H9 (cell line): ENCODE data around the gene PPM1N. TPM values are rescaled to one million over a fixed set of nuclear protein-coding genes. Genes with fewer than 3 reads are reported as not detected.

ENCODE experiments used
- DNase-seq: peaks from one replicate; pipeline ENCODE4 v3.0.0-alpha.2; 2017
- H2AFZ ChIP-seq: one replicate; pipeline ENCODE4 v1.6.1; 2013; ENCODE audit warnings: mild to moderate bottlenecking, low read length, control low read depth, moderate library complexity
- H2AK5ac ChIP-seq: 2 replicates; pipeline ENCODE4 v1.6.1; 2013; ENCODE audit warnings: low read length, control low read depth, mixed read lengths; ENCODE audit not compliant: insufficient read length
- H2BK120ac ChIP-seq: one replicate; pipeline ENCODE4 v1.6.1; 2013; ENCODE audit warnings: low read depth, mild to moderate bottlenecking, low read length, control low read depth, inconsistent platforms; ENCODE audit not compliant: poor library complexity, severe bottlenecking
- H2BK12ac ChIP-seq: 2 replicates; pipeline ENCODE4 v1.6.1; 2013; ENCODE audit warnings: low read length, control low read depth, mixed read lengths, low read depth; ENCODE audit not compliant: insufficient read length
- H2BK15ac ChIP-seq: 2 replicates; pipeline ENCODE4 v1.6.1; 2013; ENCODE audit warnings: low read depth, low read length, control low read depth
- H2BK20ac ChIP-seq: one replicate; pipeline ENCODE4 v1.6.1; 2013; ENCODE audit warnings: low read depth, mild to moderate bottlenecking, low read length, control low read depth, inconsistent platforms; ENCODE audit not compliant: poor library complexity, severe bottlenecking
- H2BK5ac ChIP-seq: 2 replicates; pipeline ENCODE4 v1.6.1; 2013; ENCODE audit warnings: low read length, control low read depth, mixed read lengths; ENCODE audit not compliant: insufficient read length
- H3K14ac ChIP-seq: 2 replicates; pipeline ENCODE4 v1.6.1; 2013; ENCODE audit warnings: low read length, control low read depth; ENCODE audit not compliant: insufficient read depth
- H3K18ac ChIP-seq: 2 replicates; pipeline ENCODE4 v1.6.1; 2013; ENCODE audit warnings: low read depth, mild to moderate bottlenecking, mixed read lengths, low read length, control low read depth; ENCODE audit not compliant: insufficient read length
- H3K23ac ChIP-seq: 2 replicates; pipeline ENCODE4 v1.6.1; 2013; ENCODE audit warnings: low read length, control low read depth, mixed read lengths, low read depth; ENCODE audit not compliant: insufficient read length
- H3K23me2 ChIP-seq: 2 replicates; pipeline ENCODE4 v1.6.1; 2013; ENCODE audit warnings: low read depth, mild to moderate bottlenecking, mixed read lengths, low read length, control low read depth; ENCODE audit not compliant: insufficient read length, poor library complexity, severe bottlenecking
- H3K27ac ChIP-seq: 2 replicates; pipeline ENCODE4 v1.5.1; 2013; ENCODE audit warnings: low read length, control low read depth, mixed read lengths, low read depth; ENCODE audit not compliant: insufficient read length
- H3K27me3 ChIP-seq: 2 replicates; pipeline ENCODE4 v1.6.1; 2013; ENCODE audit warnings: low read length, control low read depth, inconsistent platforms; ENCODE audit not compliant: insufficient read depth
- H3K4ac ChIP-seq: 2 replicates; pipeline ENCODE4 v1.6.1; 2013; ENCODE audit warnings: low read depth, mild to moderate bottlenecking, control low read depth, inconsistent platforms, low read length, moderate library complexity
- H3K4me1 ChIP-seq: 2 replicates; pipeline ENCODE4 v1.6.1; 2013; ENCODE audit warnings: low read length, control low read depth, inconsistent platforms; ENCODE audit not compliant: insufficient read depth
- H3K4me2 ChIP-seq: 2 replicates; pipeline ENCODE4 v1.6.1; 2013; ENCODE audit warnings: low read length, control low read depth, mixed read lengths; ENCODE audit not compliant: insufficient read length, insufficient read depth
- H3K56ac ChIP-seq: 2 replicates; pipeline ENCODE4 v1.6.1; 2013; ENCODE audit warnings: low read depth, mild to moderate bottlenecking, mixed read lengths, low read length, control low read depth; ENCODE audit not compliant: insufficient read length
- H3K79me1 ChIP-seq: 2 replicates; pipeline ENCODE4 v1.6.1; 2013; ENCODE audit warnings: low read depth, mild to moderate bottlenecking, moderate library complexity, low read length, control low read depth, inconsistent platforms; ENCODE audit not compliant: insufficient read depth, poor library complexity, severe bottlenecking
- H3K79me2 ChIP-seq: 2 replicates; pipeline ENCODE4 v1.6.1; 2013; ENCODE audit warnings: low read length, control low read depth, inconsistent platforms; ENCODE audit not compliant: insufficient read depth
- H3K9ac ChIP-seq: 2 replicates; pipeline ENCODE4 v1.6.1; 2013; ENCODE audit warnings: low read length, control low read depth, mixed read lengths; ENCODE audit not compliant: insufficient read length; ENCODE audit errors: extremely low read depth
- H3K9me3 ChIP-seq: one replicate; pipeline ENCODE4 v1.6.1; 2013; ENCODE audit warnings: low read depth, low read length, inconsistent platforms; ENCODE audit not compliant: control insufficient read depth
- H3T11ph ChIP-seq: one replicate; pipeline ENCODE4 v1.6.1; 2013; ENCODE audit warnings: mild to moderate bottlenecking, low read length, control low read depth, inconsistent platforms
- H4K20me1 ChIP-seq: one replicate; pipeline ENCODE4 v1.6.1; 2013; ENCODE audit not compliant: control insufficient read depth, insufficient read length, insufficient read depth
- H4K5ac ChIP-seq: 2 replicates; pipeline ENCODE4 v1.6.1; 2013; ENCODE audit warnings: low read depth, mild to moderate bottlenecking, mixed read lengths, low read length, control low read depth; ENCODE audit not compliant: insufficient read length
- H4K8ac ChIP-seq: replicated peaks from 2 replicates; pipeline ENCODE4 v1.6.1; 2013; ENCODE audit warnings: low read length, control low read depth, mixed read lengths, low read depth; ENCODE audit not compliant: insufficient read length
- H4K91ac ChIP-seq: 2 replicates; pipeline ENCODE4 v1.6.1; 2013; ENCODE audit warnings: low read depth, mild to moderate bottlenecking, moderate library complexity, mixed read lengths, low read length, control low read depth; ENCODE audit not compliant: insufficient read length
- H3K27ac Mint-ChIP-seq, 3 experiments: 2 replicates in 2 of 3; 3 replicates in 1 of 3; pipeline ENCODE4 v1.8.0; 2020 to 2021; ENCODE audit warnings: mixed read lengths in 3 of 3, mild to moderate bottlenecking in 1 of 3, moderate library complexity in 1 of 3
- H3K27me3 Mint-ChIP-seq: 2 replicates; pipeline ENCODE4 v1.8.0; 2021; ENCODE audit warnings: low read depth, mild to moderate bottlenecking, moderate library complexity, mixed read lengths
- H3K36me3 Mint-ChIP-seq, 3 experiments: 2 replicates in 2 of 3; 3 replicates in 1 of 3; pipeline ENCODE4 v1.8.0; 2020 to 2021; ENCODE audit warnings: low read depth in 3 of 3, mixed read lengths in 3 of 3; ENCODE audit not compliant: insufficient read depth in 1 of 3
- H3K4me1 Mint-ChIP-seq, 2 experiments: 2 replicates each; pipeline ENCODE4 v1.8.0; 2020; ENCODE audit warnings: mixed read lengths in 2 of 2
- H3K4me3 Mint-ChIP-seq, 2 experiments: 2 replicates in 1 of 2; 3 replicates in 1 of 2; pipeline ENCODE4 v1.8.0; 2020 to 2021; ENCODE audit warnings: mild to moderate bottlenecking in 2 of 2, mixed read lengths in 2 of 2, moderate library complexity in 1 of 2
- H3K9me3 Mint-ChIP-seq, 2 experiments: 2 replicates in 1 of 2; 3 replicates in 1 of 2; pipeline ENCODE4 v1.8.0; 2020; ENCODE audit warnings: mild to moderate bottlenecking in 2 of 2, mixed read lengths in 2 of 2, moderate library complexity in 1 of 2
- CTCF ChIP-seq: fragments of 200-600 bp; sonication (generic); conservative IDR thresholded peaks from 3 replicates; pipeline ENCODE4 v1.8.0; 2021; ENCODE audit warnings: antibody characterized with exemption, mild to moderate bottlenecking
- WGBS: extraction: QIAGEN DNeasy Blood & Tissue Kit; methylation state at CpG from one replicate; pipeline ENCODE4 v1.1.7; 2013; ENCODE audit warnings: missing lambda C conversion rate, low lambda C conversion rate, mixed read lengths; ENCODE audit not compliant: insufficient read length; ENCODE audit errors: extremely low coverage; 5-methylcytosine and 5-hydroxymethylcytosine counted together
- total RNA-seq: library from RNA; stranded (reverse); gene quantifications from 2 replicates; pipeline ENCODE4 v1.2.1, GENCODE V29; 2021

Gene PPM1N
- total RNA-seq, 1 experiment from 2014 or later: 7.7 TPM

GRCh38 chr19:45470762-45471081 lies 27.5 kb upstream of the PPM1N start:
- H2AK5ac ChIP-seq: no peak overlapping the region
- DNase-seq: no peak
- H3K27ac Mint-ChIP-seq: no peak overlapping the region
- no peak overlapping the region for H2AFZ ChIP-seq
- no peak overlapping the region for H3K4ac ChIP-seq
- no peak overlapping the region for H3K9ac ChIP-seq
- H2BK120ac ChIP-seq: no peak overlapping the region
- H3K4me2 ChIP-seq: no peak overlapping the region
- no peak overlapping the region for H4K91ac ChIP-seq
- no peaks in the 10 kb centered on the region for H3K79me1 ChIP-seq
- no peak overlapping the region for H3K23ac ChIP-seq
- no peaks in the 10 kb centered on the region for H3K79me2 ChIP-seq
- no peaks in the 10 kb centered on the region for H4K20me1 ChIP-seq
- H3K18ac ChIP-seq: no peak overlapping the region
- no peak overlapping the region for H2BK12ac ChIP-seq
- H2BK5ac ChIP-seq: no peak overlapping the region
- no peak for TF ChIP-seq CTCF
- peaks cover 19% of the 10 kb centered on the region for H3K23me2 ChIP-seq
- no peak overlapping the region for H3K14ac ChIP-seq
- no peak overlapping the region for H2BK20ac ChIP-seq
- no peak overlapping the region for H3T11ph ChIP-seq
- H4K5ac ChIP-seq: no peak overlapping the region
- H3K4me1 ChIP-seq: no peaks in the 10 kb centered on the region
- H3K9me3 Mint-ChIP-seq: no peaks in the 10 kb centered on the region; a peak in 1 of 5 replicates
- no peak overlapping the region for H4K8ac ChIP-seq
- peak overlapping the region in 1 of 2 experiments; percentile 92; a peak in 2 of 5 replicates for H3K4me3 Mint-ChIP-seq
- no peaks in the 10 kb centered on the region; the same call in 1 of the 2 replicates for H3K27me3 ChIP-seq
- no peak overlapping the region for H3K27ac ChIP-seq
- peaks cover 0 to 11% (median 0%) of the 10 kb centered on the region in 3 experiments; a peak in 1 of 7 replicates for H3K36me3 Mint-ChIP-seq
- H2BK15ac ChIP-seq: no peak overlapping the region
- peaks cover 12% of the 10 kb centered on the region for H3K27me3 Mint-ChIP-seq
- peaks cover 32 to 59% of the 10 kb centered on the region in 2 experiments for H3K4me1 Mint-ChIP-seq
- H3K9me3 ChIP-seq: no peaks in the 10 kb centered on the region
- H3K56ac ChIP-seq: no peak overlapping the region
- no CpG with 5 or more reads among the region's 15 CpGs for WGBS
